ENCODE results near the gene ARHGAP32.

GRCh38 chr11:129109701-129110100 is 82.4 kb downstream of the ARHGAP32 start:
- TF ChIP-seq CTCF (IDR thresholded peaks at IDR 0.05), result no peak
- TF ChIP-seq POLR2A (IDR thresholded peaks at IDR 0.05), result no peak

Data from lower leg skin (tissue), 3 donors.